Activated CD8-positive, alpha-beta memory T cell treated with anti-CD3 and anti-CD28 coated beads for 1 hour (primary cell): ENCODE measurements around the gene USP5.
A peak's percentile ranks its signal among the peaks of the same experiment; 100 is the strongest.
"Not testable (repeated sequence)": the region's sequence is repeated elsewhere in the genome, so short reads cannot be mapped to it uniquely, and the experiment has no call there.

Experiments
- DNase-seq, 2 donors: peaks; one replicate each; pipeline ENCODE4 v3.0.0-alpha.2; 2020; ENCODE audit warnings: low read depth in 1 of 2; ENCODE audit errors: extremely low read depth in 1 of 2

Gene USP5

DNA sequence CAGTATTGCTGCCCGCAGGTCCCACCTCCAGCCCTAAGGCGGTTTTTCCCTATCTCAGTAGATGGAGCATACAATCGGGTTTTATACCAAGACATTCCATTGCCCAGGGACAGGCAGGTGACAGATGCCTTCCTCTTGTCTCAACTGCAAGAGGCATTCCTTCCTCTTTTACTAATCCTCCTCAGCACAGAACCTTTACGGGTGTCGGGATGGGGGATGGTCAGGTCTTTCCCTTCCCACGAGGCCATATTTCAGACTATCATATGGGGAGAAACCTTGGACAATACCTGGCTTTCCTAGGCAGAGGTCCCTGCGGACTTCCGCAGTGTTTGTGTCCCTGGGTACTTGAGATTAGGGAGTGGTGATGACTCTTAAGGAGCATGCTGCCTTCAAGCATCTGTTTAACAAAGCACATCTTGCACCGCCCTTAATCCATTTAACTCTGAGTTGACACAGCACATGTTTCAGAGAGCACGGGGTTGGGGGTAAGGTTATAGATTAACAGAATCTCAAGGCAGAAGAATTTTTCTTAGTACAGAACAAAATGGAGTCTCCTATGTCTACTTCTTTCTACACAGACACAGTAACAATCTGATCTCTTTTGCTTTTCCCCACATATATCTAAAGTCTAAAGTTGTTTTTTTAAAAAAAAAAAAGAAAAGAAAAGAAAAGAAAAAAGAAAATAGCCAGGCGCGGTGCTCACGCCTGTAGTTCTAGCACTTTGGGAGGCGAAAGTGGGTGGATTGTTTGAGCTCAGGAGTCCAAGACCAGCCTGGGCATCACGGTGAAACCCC lies 34.5 kb downstream of the USP5 start:
- DNase-seq = not testable (repeated sequence)

DNA sequence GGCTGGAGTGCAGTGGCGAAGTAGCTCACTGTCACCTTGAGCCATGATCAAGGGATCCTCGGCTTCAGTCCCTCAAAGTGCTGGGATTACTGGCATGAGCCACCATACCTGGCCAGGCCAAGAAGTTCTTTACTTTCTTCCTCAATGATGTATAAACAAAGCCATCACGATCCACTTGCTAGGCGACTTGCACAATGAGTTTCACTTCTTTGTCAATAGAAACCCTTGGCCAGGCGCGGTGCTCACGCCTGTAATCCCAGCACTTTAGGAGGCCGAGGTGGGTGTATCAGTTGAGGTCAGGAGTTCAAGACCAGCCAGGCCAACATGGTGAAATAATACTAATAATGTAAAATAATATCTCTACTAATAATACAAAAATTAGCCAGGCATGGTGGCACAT lies 35.5 kb downstream of the USP5 start:
- no peak for DNase-seq

DNA sequence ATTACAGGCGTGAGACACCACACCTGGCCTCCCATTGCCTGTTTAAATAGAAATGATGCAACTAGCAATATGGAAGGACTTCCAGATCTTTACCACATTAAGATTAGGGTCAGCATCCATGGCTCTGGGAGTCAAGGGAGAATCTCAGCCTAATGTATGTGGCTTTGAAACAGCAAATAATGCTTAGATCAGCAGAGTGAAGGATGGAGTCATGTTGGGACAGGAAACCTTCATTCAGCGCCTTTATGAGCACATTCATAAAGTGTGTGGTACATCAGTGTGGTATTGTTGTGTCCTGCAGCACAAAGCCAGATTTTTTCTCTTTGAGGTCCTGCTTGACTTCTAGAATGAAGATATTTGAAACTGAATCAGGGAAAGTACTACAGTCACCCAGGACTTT lies 36.4 kb downstream of the USP5 start:
- DNase-seq = no peak

DNA sequence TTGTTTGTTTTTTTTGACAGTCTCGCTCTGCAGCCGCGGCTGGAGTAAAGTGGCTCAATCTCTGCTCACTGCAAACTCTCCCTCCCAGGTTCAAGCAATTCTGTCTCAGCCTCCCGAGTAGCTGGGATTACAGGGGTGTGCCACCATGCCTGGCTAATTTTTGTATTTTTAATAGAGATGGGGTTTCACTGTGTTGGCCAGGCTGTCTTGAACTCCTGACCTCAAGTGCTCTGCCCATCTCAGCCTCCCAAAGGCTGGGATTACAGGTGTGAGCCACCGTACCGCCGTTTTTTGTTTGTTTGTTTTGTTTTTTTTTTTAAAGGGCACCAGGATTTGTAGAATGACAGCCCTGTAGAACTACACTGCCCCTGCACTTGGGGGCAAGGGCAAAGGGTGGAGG lies 36.8 kb downstream of the USP5 start:
- not testable (repeated sequence) for DNase-seq

DNA sequence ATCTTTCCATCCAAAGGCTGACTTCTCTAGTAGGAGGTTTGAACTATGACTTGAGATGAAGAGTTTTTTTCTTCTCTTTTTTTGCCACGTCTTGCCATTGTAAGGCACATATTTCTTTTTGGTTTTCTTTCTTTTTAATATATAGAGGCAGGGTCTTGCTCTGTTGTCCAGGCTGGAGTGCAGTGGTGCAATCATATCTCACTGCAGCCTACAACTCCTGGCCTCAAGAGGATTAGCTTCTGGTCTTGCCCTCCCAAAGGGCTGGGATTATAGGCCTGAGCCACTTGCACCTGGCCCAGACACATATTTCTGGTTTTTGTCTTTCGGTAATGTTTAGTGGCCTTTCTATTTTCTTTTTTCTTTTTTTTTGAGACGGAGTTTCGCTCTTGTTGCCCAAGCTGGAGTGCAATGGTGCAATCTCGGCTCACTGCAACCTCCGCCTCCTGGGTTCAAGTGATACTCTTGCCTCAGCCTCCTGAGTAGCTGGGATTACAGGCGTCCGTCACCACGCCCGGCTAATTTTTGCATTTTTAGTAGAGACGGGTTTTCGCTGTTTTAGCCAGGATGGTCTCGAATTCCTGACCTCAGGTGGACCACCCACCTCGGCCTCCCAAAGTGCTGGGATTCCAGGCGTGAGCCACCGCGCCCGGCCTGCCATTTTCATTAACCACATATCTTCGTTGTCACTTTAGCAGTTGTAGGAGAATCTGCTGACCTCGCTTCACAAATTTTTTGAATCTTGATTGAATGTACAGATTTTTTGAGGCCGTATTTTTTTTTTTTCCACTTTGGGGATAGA lies 38.0 kb downstream of the USP5 start:
- DNase-seq = not testable (repeated sequence)

DNA sequence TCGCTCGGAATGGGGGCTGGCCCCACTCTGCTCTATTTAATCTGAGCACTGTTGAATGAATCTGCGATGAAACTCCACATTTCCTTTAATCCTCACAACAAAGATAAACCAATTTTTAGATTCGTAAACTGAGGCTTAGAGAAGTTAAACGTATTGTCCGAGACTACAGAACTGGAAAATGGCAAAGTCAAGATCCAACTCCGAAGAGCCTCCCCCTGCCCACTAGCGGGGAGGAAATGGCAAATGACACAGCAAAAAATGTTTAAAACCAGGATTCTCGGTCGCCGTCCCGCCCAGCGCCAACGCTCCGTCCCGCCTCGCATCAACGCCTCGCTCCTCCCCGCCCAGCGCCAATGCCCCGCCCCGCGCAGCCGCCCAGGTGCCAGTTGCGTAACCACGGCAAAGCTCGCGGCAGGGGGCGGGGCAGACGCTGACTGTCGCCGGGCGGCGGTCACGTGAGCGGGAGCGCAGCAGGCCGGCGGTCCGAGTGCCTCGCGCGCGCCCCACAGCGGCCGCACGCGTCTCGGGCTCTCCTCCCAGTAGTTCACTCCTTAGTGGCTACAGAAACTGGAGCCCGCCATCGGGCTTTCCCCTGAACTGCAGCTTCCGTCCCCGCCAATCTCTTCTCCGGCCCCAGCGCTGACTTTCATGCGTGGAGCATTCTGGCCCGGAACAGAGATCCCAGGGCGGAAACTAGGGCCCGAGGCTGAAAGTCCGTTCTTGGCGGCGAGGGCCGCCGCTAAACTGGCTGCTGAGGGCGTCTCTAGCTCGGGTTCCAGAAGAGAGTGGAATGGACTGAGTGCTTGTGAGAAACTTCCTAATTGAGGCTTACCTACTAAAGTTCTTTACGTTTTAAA lies 39.1 kb downstream of the USP5 start:
- peak; percentile 95 to 99 for DNase-seq

DNA sequence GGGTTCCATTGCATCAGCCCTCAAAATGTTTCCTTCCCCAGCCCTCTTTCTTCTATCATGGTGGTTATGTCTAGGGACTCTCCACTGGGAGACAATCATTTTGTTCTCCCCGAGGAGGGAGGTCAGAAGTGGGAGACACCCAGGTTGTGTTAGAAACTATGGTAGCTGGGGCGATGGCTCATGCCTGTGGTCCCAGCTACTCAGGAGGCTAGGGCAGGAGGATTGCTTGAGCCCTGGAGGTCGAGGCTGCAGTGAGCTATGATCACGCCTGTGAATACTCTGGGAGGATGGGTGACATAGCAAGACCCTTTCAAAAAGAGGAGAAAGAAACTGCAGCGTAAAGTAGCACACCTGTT lies 39.7 kb downstream of the USP5 start:
- no peak for DNase-seq

DNA sequence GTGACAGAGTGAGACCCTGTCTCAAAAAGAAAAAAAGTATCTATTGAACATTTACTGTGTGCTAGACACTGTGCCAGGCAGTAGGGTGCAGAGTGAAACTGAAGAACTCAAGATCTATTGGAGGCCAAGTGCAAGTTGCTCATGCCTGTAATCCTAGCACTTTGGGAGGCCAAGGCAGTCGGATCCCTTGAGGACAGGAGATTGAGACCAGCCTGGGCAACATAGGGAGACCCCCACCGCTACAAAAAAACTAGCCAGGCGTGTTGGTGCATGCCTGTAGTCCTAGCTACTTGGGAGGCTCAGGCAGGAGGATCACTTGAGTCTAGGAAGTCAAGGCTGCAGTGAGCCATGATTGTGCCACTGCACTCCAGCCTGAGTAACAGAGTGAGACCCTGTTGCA lies 40.7 kb downstream of the USP5 start:
- DNase-seq = not testable (repeated sequence)

DNA sequence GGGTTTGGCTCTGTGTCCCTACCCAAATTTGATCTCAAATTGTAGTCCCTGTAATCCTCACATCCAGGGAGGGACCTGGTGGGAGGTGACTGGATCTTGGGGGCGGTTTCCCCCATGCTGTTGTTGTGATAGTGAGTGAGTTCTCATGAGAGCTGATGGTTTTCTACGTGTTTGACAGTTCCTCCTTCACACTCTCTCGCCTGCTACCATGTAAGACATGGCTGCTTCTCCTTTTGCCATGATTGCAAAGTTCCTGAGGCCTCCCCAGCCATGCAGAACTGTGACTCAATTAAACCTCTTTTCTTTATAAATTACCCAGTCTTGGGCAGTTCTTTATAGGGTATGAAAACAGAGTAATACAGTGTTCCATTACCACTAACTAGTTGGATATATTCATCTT lies 42.4 kb downstream of the USP5 start:
- DNase-seq = no peak

DNA sequence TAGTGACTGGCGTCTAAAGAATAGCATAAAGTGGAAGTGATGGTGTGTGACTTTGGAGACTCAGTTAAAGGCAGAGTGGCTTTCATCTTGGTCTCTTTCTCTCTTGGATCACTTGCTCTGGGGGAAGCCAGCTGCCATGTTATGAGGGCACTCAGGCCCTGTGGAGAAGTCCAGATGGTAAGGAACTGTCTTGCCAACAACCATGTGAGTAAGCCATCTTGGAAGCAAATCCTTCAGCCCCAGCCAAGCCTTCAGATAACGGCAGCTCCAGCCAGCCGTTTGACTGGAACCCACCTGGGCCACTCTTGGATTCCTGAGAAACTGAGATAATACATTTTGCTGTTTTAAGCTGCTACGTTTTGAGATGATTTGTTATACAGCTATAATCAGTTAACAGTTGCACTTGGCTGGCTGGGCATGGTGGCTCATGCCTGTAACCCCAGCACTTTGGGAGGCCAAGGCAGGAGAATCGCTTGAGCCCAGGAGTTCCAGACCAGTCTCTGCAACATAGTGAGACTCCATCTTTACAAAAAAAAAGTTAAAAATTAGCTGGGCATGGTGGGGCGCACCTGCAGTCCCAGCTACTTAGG lies 45.0 kb downstream of the USP5 start:
- DNase-seq = no peak

DNA sequence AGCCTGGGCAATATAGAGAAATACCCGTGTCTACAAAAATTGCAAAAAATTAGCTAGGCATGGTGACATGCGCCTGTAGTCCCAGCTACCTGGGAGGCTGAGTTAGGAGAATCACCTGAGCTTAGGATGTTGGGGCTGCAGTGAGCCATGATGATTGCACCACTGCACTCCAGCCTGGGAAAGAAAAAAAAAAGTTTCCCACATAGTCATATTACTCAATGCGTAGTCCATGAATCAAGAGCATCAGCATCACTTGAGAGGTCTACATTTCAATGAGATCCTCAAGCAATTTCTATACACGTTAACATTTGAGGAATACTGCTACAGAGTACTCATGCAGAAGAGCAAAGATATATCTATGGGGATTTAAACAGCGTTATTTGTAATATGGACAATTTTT lies 47.5 kb downstream of the USP5 start:
- DNase-seq = no peak

DNA sequence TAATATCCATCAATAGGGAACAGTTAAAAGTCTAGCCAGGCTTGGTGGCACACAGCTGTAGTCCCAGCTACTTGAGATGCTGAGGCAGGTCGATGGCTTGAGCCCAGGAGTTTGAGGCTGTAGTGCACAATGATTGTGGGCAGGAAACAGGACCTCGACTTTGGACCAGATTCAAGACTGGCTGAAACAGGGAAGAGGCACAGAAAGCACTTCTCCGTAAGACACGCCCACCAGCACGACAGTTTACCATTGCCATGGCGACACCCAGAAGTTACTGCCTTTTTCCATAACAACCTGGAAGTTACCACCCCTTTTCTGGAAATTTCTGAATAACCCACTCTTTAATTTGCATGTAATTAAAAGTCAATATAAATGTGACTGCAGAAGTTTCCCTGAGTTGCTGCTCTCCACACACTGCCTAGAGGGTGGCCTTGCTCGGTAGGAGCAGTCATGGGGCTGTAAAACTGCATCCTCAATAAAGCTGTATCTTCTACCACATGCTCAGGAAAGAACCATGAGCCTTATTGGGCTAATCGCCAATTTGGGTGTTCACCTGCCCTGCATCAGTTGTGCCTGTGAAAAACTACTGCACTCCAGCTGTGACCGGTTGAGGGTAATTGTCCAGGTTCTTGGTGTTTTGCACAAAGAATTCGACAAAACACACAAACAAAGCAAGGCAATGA lies 48.0 kb downstream of the USP5 start:
- no peak for DNase-seq

DNA sequence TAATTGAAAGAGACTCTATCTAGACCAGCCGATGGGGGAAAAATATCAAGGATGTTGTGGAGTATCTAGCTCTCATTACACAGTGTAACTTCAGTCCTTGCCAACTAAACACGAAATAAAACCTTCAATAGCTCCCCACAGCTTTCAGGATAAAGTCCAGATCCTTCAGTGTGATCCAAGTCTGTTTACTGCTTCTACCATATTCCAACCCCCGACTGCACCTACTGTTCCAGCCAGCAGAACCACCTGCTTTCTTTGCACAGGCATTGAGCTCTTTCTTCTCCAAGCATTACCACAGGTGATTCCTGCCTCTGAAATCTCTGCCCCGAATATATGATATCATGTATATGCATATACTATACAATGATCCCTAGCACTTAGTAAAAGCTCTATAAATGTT lies 50.5 kb downstream of the USP5 start:
- DNase-seq = no peak

DNA sequence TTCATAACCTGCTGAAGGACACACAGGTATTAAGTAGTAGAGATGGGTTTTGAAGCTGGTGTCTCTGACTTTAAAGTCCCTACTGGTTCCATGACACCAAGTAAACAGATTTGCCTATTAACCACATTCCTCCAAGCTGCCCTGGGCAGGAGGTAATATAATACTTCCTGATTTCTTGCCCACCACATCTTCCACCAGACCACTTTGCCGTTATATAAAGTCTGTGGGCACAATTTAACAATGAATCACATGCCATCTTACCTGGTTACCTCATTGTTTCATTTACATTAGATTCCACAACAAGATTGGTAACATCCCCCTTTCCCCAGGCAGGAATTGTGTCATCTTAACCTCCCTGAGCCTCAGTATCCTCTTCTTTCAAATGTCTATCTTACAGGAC lies 51.8 kb downstream of the USP5 start:
- DNase-seq = no peak

DNA sequence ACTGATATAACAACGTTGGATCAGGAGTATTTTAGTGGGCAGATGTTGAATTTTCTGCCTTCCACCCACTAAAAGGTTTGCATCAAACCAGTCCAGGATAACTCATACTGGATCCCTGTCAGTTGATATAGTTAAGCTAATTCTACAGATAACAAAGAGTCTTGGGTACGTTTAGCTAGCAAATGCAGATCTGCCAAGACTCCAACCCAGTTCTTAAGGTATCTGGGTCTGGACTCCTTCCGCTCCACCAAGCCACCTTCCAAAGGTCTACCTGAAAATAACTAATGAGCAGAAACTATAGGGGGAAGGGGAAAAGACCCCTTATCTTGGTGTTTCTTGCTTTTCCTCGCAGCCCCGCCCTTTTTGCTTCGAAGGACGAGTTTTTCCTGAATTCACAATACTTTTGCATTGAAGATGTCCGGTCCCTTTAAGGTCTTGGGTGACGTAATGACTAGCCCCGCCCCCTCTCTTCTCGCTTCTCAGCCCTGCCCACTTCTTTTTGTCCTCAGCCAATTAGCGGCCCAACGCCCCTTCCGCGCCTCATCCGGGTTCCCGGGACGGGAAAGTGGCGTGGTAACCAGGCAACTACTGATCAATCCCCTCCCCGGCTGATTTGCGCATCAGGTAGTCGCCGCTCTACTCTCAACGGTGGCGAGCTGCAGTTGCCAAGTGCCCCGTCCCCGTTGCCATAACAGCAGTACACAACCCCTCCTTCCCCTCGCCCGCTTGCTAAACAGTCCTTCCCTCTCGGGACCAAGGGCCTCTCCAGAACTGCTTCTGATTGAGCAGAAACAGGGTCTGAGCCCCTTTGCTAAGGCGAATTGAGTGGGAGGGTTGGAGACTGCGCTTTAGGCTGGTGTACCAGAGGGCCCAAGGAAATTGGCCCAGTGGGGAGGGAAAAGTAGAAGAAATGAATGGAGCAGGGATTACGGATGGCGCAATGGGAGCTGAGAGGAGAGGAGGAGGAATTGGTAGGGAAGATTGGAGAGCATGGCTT lies 52.6 kb downstream of the USP5 start, which contains the start of gene LRRC23:
Gene LRRC23 (plus strand): TSS at position 543 of the 997 bp plus-strand sequence. CDS start 812 bp downstream, outside the sequence.
- DNase-seq = peak; percentile 94 to 96

DNA sequence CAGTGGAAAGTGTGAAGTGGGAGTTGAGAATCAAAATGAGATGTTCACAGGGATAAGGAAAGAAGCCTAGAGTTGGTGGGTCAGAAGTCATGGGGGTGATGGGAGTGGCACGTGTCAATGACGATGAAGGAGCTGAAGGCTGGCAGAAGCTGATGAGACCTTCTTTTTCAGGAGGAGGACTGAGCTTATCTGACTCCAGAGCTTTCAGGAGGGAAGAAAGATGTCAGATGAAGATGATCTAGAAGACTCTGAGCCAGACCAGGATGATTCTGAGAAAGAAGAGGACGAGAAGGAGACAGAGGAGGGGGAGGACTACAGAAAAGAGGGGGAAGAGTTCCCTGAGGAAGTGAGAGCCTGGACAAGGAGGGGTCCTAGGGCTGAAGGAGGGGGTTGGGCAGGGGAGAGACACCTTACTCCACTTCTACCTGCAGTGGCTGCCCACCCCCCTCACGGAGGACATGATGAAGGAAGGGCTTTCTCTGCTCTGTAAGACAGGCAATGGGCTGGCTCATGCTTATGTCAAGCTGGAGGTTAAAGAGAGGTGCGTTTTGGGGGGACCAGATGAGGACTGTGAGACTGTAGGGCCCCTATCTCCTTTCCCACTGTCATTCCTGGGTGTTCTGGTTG lies 53.6 kb downstream of the USP5 start:
- DNase-seq = no peak

DNA sequence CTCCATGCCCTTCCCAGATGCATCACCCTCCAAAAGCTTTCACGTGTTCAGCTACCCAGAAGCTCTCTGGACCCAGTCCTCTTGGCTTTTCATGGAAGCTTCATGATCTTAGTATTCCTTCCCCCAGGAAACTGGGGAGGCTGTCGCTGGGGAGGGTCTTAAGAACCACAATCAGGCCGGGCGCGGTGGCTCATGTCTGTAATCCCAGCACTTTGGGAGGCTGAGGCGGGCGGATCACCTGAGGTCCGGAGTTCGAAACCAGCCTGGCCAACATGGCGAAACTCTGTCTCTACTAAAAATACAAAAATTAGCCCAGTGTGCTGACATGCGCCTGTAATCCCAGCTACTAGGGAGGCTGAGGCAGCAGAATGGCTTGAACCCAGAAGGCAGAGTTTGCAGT lies 56.2 kb downstream of the USP5 start:
- not testable (repeated sequence) for DNase-seq

DNA sequence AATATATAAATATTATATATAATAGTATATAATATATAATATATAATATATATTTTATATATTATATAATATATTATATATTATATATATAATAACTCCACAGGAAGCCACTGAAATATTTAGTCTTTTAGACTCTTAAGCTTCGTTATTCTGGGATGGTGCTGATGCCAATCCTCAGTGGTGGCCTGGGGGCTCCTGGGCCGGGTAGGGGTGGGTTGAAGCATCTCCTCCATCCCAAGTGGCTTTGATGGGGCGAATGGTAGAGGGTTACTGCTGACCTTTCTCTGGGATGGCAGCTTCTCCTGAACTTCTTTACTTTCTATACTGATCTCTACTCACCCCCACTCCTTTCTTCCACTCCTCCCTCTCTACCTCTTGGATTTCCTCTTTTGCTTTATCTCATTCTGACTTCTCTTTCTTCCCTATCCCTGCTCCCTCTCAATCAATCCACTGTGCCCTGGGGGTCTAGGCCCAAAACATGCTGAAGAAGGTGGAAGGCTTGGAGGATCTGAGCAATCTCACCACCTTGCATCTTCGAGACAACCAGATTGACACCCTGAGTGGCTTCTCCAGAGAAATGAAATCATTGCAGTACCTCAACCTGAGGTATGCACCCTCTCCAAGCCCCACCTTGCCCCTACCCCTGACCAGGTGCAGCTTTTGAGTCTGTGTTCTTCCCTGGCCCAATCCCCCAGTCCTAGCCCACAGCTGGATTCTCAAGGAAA lies 57.6 kb downstream of the USP5 start:
- DNase-seq = no peak
